ENCODE data around the gene ZNF652.

Gene ZNF652

GRCh38 chr17:49247944-49248343 is 114.1 kb downstream of the ZNF652 start:
- TF ChIP-seq CTCF (conservative IDR thresholded peaks at IDR 0.05; ENCODE audit: low read length) (no peak), EZH2phosphoT487 (IDR thresholded peaks at IDR 0.05; ENCODE audit: borderline replicate concordance) (no peak)
- H3K4me2 ChIP-seq (ENCODE audit: low read depth, low read length, poor library complexity, severe bottlenecking) = no peak overlapping the region
- H3K79me2 ChIP-seq (ENCODE audit: insufficient read depth, low read length) = no peaks in the 10 kb centered on the region
- H2AFZ ChIP-seq (ENCODE audit: low read length) = no peak overlapping the region
- no peaks in the 10 kb centered on the region for H3K4me1 ChIP-seq (ENCODE audit: insufficient read depth, low read length, poor library complexity, severe bottlenecking)
- no peaks in the 10 kb centered on the region for H3K27me3 ChIP-seq (ENCODE audit: insufficient read depth, low read length, poor library complexity, severe bottlenecking)
- no peak overlapping the region for H3K9ac ChIP-seq (ENCODE audit: low read depth, low read length, poor library complexity, severe bottlenecking)
- no peaks in the 10 kb centered on the region for H3K9me2 ChIP-seq (replicated peaks; ENCODE audit: low read depth, low read length)
- no peaks in the 10 kb centered on the region for H4K20me1 ChIP-seq (ENCODE audit: insufficient read depth, low read length, poor library complexity, severe bottlenecking)
- H3F3A ChIP-seq (ENCODE audit: low read depth) = no peaks in the 10 kb centered on the region
- H3K4me3 ChIP-seq (ENCODE audit: low read length, poor library complexity, severe bottlenecking) = no peak overlapping the region
- no peaks in the 10 kb centered on the region for H3K36me3 ChIP-seq (ENCODE audit: insufficient read depth, low read length)
- no peaks in the 10 kb centered on the region for H3K9me3 ChIP-seq (ENCODE audit: insufficient read depth, low read depth, low read length)

DNA sequence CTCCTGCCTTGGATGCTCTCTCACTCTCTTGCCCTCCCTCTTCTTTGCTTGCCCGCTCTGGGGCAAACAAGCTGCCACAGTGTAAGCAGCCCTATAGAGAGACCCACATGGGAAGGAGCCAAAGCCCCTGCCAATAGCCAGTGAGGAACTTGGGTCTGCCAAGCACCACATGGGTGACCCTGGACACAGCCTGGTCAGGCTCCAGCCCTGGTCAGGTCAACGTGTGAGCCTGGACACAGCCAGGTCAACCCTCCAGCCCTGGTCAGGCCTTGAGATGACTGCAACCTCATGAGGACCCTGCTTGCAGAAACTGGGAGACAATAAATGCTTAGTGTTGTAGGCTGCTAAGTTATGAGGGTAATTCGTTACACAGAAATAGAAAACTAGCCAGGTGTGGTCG is 117.2 kb downstream of the ZNF652 start:
- Histone ChIP-seq H3K79me2 (ENCODE audit: insufficient read depth, low read length) (no peaks in the 10 kb centered on the region), H3K9me3 (ENCODE audit: insufficient read depth, low read depth, low read length) (no peaks in the 10 kb centered on the region), H2AFZ (ENCODE audit: low read length) (no peak overlapping the region), H3K36me3 (ENCODE audit: insufficient read depth, low read length) (no peaks in the 10 kb centered on the region), H3F3A (ENCODE audit: low read depth) (no peaks in the 10 kb centered on the region), H3K9ac (ENCODE audit: low read depth, low read length, poor library complexity, severe bottlenecking) (no peak overlapping the region), H3K9me2 (replicated peaks; ENCODE audit: low read depth, low read length) (no peaks in the 10 kb centered on the region), H3K4me3 (ENCODE audit: low read length, poor library complexity, severe bottlenecking) (no peak overlapping the region), H3K27me3 (ENCODE audit: insufficient read depth, low read length, poor library complexity, severe bottlenecking) (no peaks in the 10 kb centered on the region), H3K4me1 (ENCODE audit: insufficient read depth, low read length, poor library complexity, severe bottlenecking) (no peaks in the 10 kb centered on the region), H4K20me1 (ENCODE audit: insufficient read depth, low read length, poor library complexity, severe bottlenecking) (no peaks in the 10 kb centered on the region), H3K4me2 (ENCODE audit: low read depth, low read length, poor library complexity, severe bottlenecking) (no peak overlapping the region)
- no peak for TF ChIP-seq CTCF (conservative IDR thresholded peaks at IDR 0.05; ENCODE audit: low read length)
- no peak for TF ChIP-seq EZH2phosphoT487 (IDR thresholded peaks at IDR 0.05; ENCODE audit: borderline replicate concordance)

All from Loucy (cell line).